HepG2 (cell line): ENCODE data around the gene LTB4R2. TPM values are rescaled to one million over a fixed set of nuclear protein-coding genes. Genes with fewer than 3 reads are reported as not detected.

Experiments
- ATRX ChIP-seq: sonication (generic); formaldehyde crosslinking; IDR thresholded peaks from 2 replicates; pipeline ENCODE4 v1.4.0; 2020; ENCODE audit warnings: missing genetic modification reagents, borderline replicate concordance
- CBFB ChIP-seq: sonication (generic); formaldehyde crosslinking; IDR thresholded peaks from 2 replicates; pipeline ENCODE4 v1.4.0; 2020; ENCODE audit warnings: missing genetic modification reagents
- FOXA1 ChIP-seq, 2 experiments: fragments of 450-650 bp in 1 of 2; sonication (generic) in 1 of 2; formaldehyde crosslinking in 1 of 2; IDR thresholded peaks; 2 replicates each; pipeline versions ENCODE4 v1.4.0 to v1.6.1; 2016 to 2020; ENCODE audit warnings: missing genetic modification reagents in 1 of 2
- GZF1 ChIP-seq: sonication (generic); formaldehyde crosslinking; IDR thresholded peaks from 2 replicates; pipeline ENCODE4 v1.5.1; 2020; ENCODE audit warnings: mild to moderate bottlenecking, missing genetic modification reagents
- KLF15 ChIP-seq: sonication (generic); formaldehyde crosslinking; IDR thresholded peaks from 2 replicates; pipeline ENCODE4 v1.8.1; 2023; ENCODE audit warnings: borderline replicate concordance, mild to moderate bottlenecking, inconsistent platforms, missing genetic modification reagents, mixed read lengths
- KLF6 ChIP-seq: IDR thresholded peaks from 2 replicates; pipeline ENCODE4 v1.8.0; 2016; ENCODE audit warnings: missing biosample characterization, missing genetic modification reagents
- MAZ ChIP-seq, 2 experiments: sonication (generic) in 1 of 2; formaldehyde crosslinking in 1 of 2; IDR thresholded peaks; 2 replicates each; pipeline versions ENCODE4 v1.5.0 to v1.6.1; 2012 to 2020; ENCODE audit warnings: low read depth in 2 of 2, mild to moderate bottlenecking in 2 of 2, borderline replicate concordance in 1 of 2, improper control_type of control experiment in 1 of 2, low read length in 1 of 2, missing genetic modification reagents in 1 of 2, moderate library complexity in 1 of 2
- PAF1 ChIP-seq: IDR thresholded peaks from 2 replicates; pipeline ENCODE4 v1.6.1; 2016; ENCODE audit warnings: missing genetic modification reagents, missing compliant biosample characterization
- RNF2 ChIP-seq: fragments of 450-650 bp; conservative IDR thresholded peaks from 2 replicates; pipeline ENCODE4 v1.6.1; 2016; ENCODE audit warnings: low read depth
- SRSF4 ChIP-seq: fragments of 200-400 bp; formaldehyde crosslinking; IDR thresholded peaks from one replicate; pipeline ENCODE4 v1.6.1; 2018; ENCODE audit warnings: mild to moderate bottlenecking, low read depth, low read length, moderate library complexity; ENCODE audit not compliant: poor library complexity, severe bottlenecking
- ZFX ChIP-seq: sonication (generic); formaldehyde crosslinking; IDR thresholded peaks from 2 replicates; pipeline ENCODE4 v1.4.0; 2020; ENCODE audit warnings: mild to moderate bottlenecking, low read depth, missing genetic modification reagents, moderate library complexity
- ZNF619 ChIP-seq: sonication (generic); formaldehyde crosslinking; IDR thresholded peaks from 2 replicates; pipeline ENCODE4 v1.4.0; 2020; ENCODE audit warnings: mild to moderate bottlenecking, missing genetic modification reagents
- ZNF709 ChIP-seq: sonication (generic); formaldehyde crosslinking; IDR thresholded peaks from 2 replicates; pipeline ENCODE4 v1.5.0; 2020; ENCODE audit warnings: mild to moderate bottlenecking, missing genetic modification reagents
- ZNF766 ChIP-seq: sonication (generic); formaldehyde crosslinking; IDR thresholded peaks from 2 replicates; pipeline ENCODE4 v1.5.0; 2020; ENCODE audit warnings: missing genetic modification reagents, borderline replicate concordance
- ZNF792 ChIP-seq: IDR thresholded peaks from 2 replicates; pipeline ENCODE4 v1.6.1; 2016
- polyA plus RNA-seq, 8 experiments: library from polyadenylated mRNA; depleted of rRNA in 3 of 8; stranded (reverse) in 7 of 8; unstranded in 1 of 8; fragments of >200 nt; fragmentation: Illumina TruSeq in 4 of 8; extraction: Trizol in 4 of 8; gene quantifications; 2 replicates each; pipeline versions ENCODE4 v1.2.1 to v1.2.3, GENCODE V29; 2011 to 2016; ENCODE audit warnings: low read depth in 4 of 8, missing spikeins in 1 of 8, mixed read lengths in 1 of 8; ENCODE audit not compliant: insufficient read depth in 1 of 8
- total RNA-seq, 5 experiments: library from RNA; depleted of rRNA; stranded (reverse); fragments of >200 nt; fragmentation: Illumina TruSeq; extraction: Trizol; gene quantifications; 2 replicates each; pipeline ENCODE4 v1.2.3, GENCODE V29; 2016; ENCODE audit warnings: low read depth in 1 of 5
- TF ChIP-seq, protein P1 (sequence below): sonication (generic); formaldehyde crosslinking; IDR thresholded peaks from 2 replicates; pipeline ENCODE4 v1.5.0; 2020; ENCODE audit warnings: mild to moderate bottlenecking, missing genetic modification reagents
- TF ChIP-seq, protein P2 (sequence below): sonication (generic); formaldehyde crosslinking; conservative IDR thresholded peaks from 2 replicates; pipeline ENCODE4 v1.4.0; 2020; ENCODE audit warnings: missing genetic modification reagents
- TF ChIP-seq, protein P3 (sequence below): IDR thresholded peaks from 2 replicates; pipeline ENCODE4 v1.6.1; 2016; ENCODE audit warnings: missing compliant biosample characterization, missing genetic modification reagents, borderline replicate concordance
- TF ChIP-seq, protein P4 (sequence below): sonication (generic); formaldehyde crosslinking; IDR thresholded peaks from 2 replicates; pipeline ENCODE4 v1.4.0; 2020; ENCODE audit warnings: missing genetic modification reagents, borderline replicate concordance
- TF ChIP-seq, protein P5 (sequence below): sonication (generic); formaldehyde crosslinking; IDR thresholded peaks from 2 replicates; pipeline ENCODE4 v1.8.1; 2022; ENCODE audit warnings: low read depth, mild to moderate bottlenecking, missing genetic modification reagents

Gene LTB4R2
- total and polyA plus RNA-seq, 2 of the 13 experiments (the other 11 are each of a cell fraction or from before 2014, with no cell fraction given) = 3.9 to 6.9 TPM

DNA sequence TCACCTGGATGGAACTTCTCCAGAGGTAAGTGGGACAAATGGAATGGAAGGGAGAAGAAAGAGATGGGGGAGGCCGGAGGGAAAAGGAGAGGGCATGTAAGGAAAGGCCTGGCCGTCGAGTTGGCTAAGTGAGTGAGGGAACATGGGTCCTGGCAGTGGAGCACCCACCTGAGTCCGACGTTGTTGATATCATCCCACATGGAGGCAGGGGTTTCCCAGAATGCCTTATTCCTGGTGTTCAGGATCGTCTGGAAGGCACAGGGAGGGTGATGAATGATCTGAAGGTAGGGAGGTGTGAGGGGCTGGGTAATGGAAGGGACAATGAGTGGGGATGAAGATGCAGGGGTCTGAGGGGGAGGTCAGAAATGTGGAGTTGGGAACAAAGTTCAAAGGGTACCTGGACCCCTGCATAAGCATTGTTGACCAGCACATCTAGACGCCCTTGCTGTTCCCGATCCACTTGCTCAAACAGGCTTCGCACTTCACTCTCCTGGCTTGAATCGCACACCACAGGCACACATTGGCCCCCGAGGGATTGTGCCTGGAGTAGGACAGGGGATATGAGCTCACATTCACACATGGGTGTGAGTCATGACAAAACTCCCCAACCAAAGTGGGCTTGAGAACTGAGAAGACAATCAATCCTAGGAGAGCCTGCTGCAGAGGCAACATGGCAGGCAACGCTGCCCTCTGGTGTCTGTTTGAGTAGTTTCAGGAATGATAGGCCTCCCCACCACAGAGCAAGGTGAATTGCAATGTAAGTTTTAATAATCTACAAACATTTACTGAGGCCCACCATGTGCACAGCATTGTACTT is 13.4 kb upstream of the LTB4R2 start (continued):
- TF ChIP-seq, protein P1, sequence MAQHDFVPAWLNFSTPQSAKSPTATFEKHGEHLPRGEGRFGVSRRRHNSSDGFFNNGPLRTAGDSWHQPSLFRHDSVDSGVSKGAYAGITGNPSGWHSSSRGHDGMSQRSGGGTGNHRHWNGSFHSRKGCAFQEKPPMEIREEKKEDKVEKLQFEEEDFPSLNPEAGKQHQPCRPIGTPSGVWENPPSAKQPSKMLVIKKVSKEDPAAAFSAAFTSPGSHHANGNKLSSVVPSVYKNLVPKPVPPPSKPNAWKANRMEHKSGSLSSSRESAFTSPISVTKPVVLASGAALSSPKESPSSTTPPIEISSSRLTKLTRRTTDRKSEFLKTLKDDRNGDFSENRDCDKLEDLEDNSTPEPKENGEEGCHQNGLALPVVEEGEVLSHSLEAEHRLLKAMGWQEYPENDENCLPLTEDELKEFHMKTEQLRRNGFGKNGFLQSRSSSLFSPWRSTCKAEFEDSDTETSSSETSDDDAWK (CRISPR knock-in tag) = no peak
- TF ChIP-seq FOXA1 (IDR thresholded peaks at IDR 0.05) (no peak), FOXA1 (CRISPR knock-in tag; IDR thresholded peaks at IDR 0.05) (0 out of 2 replicates have a peak, but pooled peaks have one; percentile 3), ZNF766 (CRISPR knock-in tag) (no peak), ZNF792 (CRISPR knock-in tag) (peak; percentile 73; the same call in 1 of the 2 replicates), SRSF4 (no peak), KLF6 (CRISPR knock-in tag) (0 out of 2 replicates have a peak, but pooled peaks have one; percentile 64), ATRX (CRISPR knock-in tag) (0 out of 2 replicates have a peak, but pooled peaks have one; percentile 67), MAZ (IDR thresholded peaks at IDR 0.05; ENCODE audit: borderline replicate concordance, low read depth, low read length) (0 out of 2 replicates have a peak, but pooled peaks have one; percentile 13), MAZ (CRISPR knock-in tag; IDR thresholded peaks at IDR 0.05; ENCODE audit: low read depth) (no peak; the same call in 1 of the 2 replicates), ZNF709 (CRISPR knock-in tag) (no peak), ZNF619 (0 out of 2 replicates have a peak, but pooled peaks have one; percentile 23), ZFX (CRISPR knock-in tag) (peak; percentile 81), GZF1 (CRISPR knock-in tag) (peak; percentile 72; the same call in 1 of the 2 replicates), PAF1 (no peak; the same call in 1 of the 2 replicates), RNF2 (no peak), CBFB (CRISPR knock-in tag) (no peak; the same call in 1 of the 2 replicates), KLF15 (CRISPR knock-in tag) (no peak)
- TF ChIP-seq, protein P2, sequence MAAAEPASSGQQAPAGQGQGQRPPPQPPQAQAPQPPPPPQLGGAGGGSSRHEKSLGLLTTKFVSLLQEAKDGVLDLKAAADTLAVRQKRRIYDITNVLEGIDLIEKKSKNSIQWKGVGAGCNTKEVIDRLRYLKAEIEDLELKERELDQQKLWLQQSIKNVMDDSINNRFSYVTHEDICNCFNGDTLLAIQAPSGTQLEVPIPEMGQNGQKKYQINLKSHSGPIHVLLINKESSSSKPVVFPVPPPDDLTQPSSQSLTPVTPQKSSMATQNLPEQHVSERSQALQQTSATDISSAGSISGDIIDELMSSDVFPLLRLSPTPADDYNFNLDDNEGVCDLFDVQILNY (CRISPR knock-in tag) = no peak
- TF ChIP-seq, protein P3, sequence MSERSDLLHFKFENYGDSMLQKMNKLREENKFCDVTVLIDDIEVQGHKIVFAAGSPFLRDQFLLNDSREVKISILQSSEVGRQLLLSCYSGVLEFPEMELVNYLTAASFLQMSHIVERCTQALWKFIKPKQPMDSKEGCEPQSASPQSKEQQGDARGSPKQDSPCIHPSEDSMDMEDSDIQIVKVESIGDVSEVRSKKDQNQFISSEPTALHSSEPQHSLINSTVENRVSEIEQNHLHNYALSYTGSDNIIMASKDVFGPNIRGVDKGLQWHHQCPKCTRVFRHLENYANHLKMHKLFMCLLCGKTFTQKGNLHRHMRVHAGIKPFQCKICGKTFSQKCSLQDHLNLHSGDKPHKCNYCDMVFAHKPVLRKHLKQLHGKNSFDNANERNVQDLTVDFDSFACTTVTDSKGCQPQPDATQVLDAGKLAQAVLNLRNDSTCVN (CRISPR knock-in tag) = peak; percentile 87
- TF ChIP-seq, protein P4, sequence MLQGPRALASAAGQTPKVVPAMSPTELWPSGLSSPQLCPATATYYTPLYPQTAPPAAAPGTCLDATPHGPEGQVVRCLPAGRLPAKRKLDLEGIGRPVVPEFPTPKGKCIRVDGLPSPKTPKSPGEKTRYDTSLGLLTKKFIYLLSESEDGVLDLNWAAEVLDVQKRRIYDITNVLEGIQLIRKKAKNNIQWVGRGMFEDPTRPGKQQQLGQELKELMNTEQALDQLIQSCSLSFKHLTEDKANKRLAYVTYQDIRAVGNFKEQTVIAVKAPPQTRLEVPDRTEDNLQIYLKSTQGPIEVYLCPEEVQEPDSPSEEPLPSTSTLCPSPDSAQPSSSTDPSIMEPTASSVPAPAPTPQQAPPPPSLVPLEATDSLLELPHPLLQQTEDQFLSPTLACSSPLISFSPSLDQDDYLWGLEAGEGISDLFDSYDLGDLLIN (CRISPR knock-in tag) = no peak
- TF ChIP-seq, protein P5, sequence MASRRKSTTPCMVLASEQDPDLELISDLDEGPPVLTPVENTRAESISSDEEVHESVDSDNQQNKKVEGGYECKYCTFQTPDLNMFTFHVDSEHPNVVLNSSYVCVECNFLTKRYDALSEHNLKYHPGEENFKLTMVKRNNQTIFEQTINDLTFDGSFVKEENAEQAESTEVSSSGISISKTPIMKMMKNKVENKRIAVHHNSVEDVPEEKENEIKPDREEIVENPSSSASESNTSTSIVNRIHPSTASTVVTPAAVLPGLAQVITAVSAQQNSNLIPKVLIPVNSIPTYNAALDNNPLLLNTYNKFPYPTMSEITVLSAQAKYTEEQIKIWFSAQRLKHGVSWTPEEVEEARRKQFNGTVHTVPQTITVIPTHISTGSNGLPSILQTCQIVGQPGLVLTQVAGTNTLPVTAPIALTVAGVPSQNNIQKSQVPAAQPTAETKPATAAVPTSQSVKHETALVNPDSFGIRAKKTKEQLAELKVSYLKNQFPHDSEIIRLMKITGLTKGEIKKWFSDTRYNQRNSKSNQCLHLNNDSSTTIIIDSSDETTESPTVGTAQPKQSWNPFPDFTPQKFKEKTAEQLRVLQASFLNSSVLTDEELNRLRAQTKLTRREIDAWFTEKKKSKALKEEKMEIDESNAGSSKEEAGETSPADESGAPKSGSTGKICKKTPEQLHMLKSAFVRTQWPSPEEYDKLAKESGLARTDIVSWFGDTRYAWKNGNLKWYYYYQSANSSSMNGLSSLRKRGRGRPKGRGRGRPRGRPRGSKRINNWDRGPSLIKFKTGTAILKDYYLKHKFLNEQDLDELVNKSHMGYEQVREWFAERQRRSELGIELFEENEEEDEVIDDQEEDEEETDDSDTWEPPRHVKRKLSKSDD = 0 out of 2 replicates have a peak, but pooled peaks have one; percentile 22
